ENCODE results near the gene IL13.

IL13 gene

DNA sequence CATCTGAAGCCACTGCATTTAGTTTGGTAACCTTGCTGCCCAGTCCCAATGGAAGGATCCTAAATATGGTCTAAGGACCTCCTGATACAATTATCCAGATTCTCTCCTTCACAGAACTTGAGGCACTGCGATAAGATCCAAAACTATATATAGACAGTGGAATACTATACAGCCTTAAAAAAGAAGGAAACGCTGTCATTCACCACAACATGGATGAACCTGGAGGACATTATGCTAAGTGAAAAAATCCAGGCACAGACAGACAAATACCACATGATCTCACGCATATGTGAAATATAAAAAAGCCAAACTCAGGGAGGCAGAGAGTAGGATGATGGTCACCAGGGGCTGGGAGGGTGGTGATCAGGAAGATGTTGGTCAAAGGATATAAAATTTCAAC is 13.0 kb downstream of the IL13 start:
- FAIRE-seq (no peak), DNase-seq (ENCODE audit: insufficient read length, low spot score) (no peak)
- TF ChIP-seq POLR2A (IDR thresholded peaks at IDR 0.05; ENCODE audit: low read depth, low read length) = no peak

DNA sequence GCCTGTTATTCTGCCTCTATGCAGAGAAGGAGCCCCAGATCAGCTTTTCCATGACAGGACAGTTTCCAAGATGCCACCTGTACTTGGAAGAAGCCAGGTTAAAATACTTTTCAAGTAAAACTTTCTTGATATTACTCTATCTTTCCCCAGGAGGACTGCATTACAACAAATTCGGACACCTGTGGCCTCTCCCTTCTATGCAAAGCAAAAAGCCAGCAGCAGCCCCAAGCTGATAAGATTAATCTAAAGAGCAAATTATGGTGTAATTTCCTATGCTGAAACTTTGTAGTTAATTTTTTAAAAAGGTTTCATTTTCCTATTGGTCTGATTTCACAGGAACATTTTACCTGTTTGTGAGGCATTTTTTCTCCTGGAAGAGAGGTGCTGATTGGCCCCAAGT is 15.5 kb downstream of the IL13 start:
- no peak for FAIRE-seq
- DNase-seq (ENCODE audit: insufficient read length, low spot score) = no peak
- TF ChIP-seq POLR2A (IDR thresholded peaks at IDR 0.05; ENCODE audit: low read depth, low read length) = no peak

DNA sequence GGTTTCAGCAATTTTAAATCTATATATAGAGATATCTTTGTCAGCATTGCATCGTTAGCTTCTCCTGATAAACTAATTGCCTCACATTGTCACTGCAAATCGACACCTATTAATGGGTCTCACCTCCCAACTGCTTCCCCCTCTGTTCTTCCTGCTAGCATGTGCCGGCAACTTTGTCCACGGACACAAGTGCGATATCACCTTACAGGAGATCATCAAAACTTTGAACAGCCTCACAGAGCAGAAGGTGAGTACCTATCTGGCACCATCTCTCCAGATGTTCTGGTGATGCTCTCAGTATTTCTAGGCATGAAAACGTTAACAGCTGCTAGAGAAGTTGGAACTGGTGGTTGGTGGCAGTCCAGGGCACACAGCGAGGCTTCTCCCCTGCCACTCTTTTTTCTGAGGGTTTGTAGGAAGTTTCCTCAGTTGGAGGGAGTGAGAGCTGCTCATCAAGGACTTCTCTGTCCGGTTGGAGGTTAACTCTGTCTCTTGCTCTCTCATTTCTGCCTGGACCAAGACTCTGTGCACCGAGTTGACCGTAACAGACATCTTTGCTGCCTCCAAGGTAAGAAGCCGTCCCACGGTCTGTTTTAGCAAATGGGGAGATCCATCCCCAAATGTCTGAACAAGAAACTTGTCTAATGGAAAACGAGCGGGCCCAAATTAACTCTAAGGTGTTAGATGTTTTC is 16.1 kb downstream of the IL13 start, which contains the start of gene IL4:
Gene IL4 (plus strand): TSS at position 51 of the 692 bp plus-strand sequence. CDS start 62 bp downstream, at position 113.
- FAIRE-seq (no peak), DNase-seq (ENCODE audit: insufficient read length, low spot score) (no peak)
- no peak for TF ChIP-seq POLR2A (IDR thresholded peaks at IDR 0.05; ENCODE audit: low read depth, low read length)

DNA sequence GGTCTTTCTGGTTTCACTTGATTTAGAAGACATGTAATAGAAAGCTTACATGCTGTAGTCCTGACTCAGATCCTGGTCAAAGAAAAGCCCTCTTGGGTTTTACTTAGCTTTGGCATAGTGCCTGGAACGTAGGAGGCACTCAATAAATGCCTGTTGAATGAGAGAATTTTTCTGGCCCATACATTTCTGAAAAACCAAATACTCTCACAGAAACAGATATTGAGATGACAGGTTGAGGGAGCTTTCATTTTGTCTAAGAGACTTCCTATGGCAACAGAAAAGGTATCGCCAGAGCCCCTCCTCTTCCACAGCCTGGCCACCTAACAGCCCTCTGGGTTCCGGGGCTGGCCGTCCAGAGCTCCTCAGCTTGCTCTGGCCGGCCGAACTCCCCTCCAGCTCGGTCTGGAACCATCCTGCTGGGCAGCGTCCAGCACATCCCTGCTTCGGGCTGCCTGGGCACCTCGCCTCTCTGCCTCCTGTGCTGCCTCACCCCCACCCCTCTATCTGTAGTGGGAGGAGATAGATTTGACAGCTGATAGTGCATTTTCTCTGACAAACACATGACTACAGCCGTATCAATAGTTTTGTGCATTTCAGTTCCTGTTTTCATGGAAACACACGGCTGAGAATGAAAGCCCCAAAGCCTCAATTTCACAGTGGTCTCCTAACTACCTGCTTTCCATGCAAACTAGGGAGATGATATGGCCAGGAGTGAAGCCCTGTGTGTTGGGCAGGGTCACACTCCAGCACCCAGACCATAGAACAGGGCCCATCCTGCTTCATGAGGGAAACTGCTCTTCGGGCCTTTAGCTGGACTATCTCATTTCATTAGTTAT is 16.9 kb downstream of the IL13 start:
- no peak for TF ChIP-seq POLR2A (IDR thresholded peaks at IDR 0.05; ENCODE audit: low read depth, low read length)
- DNase-seq (ENCODE audit: insufficient read length, low spot score) (peak; percentile 78), FAIRE-seq (no peak)

DNA sequence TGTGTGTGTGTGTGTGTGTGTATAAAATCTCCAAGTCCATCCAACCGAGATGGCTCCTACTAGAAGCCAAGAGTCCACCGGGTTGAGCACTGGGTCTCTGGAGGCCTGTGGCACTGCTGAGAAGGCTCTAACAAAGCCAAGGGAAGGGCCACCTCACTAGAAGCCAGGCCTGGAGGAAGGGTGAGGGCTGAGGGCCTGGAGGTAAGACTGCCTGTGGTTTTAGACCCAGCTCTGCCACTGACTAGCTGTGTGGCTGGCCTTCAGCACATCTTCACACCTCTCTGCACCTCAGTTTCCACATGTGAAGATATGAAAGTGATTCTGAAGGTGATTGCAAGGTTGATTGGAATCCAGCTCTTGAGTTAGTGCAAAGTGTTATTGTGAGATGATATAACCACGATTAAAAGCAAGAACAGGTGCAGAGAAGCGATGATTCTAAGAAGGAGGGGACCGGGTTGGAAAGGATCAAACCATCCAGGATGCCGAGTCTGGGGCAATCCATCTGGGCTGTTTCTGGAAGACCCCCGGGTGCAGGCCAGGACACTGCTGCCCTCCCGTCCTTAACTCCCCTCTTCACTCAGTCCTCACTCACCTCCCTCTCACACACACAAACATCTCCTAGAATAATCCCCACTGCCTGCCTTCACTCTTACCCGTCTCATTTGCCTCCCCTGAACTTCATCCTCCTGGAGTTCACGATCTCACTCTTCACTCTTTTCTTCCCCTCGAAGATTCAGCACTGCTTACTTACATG is 18.1 kb downstream of the IL13 start:
- TF ChIP-seq POLR2A (IDR thresholded peaks at IDR 0.05; ENCODE audit: low read depth, low read length) = no peak
- no peak for DNase-seq (ENCODE audit: insufficient read length, low spot score)
- FAIRE-seq = no peak

DNA sequence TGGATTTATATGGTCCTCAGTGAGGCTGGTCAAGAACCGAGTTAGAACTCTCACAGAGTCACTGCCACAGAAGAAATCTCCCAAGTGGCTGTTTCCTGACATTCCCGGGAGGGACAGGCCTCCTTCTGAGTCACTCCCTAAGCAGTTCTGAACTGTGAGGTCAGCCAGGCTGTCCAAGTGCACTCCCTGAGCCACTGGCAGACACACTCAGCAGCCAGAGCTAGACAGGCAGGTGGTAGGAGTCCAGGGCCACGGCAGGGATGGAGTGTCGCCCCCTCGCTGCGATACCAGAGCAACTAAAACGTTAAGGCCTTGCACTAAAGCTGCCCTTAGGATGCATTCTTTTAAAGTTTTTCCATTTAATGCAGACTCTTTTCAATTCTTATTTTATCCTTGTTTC is 19.2 kb downstream of the IL13 start:
- DNase-seq (ENCODE audit: insufficient read length, low spot score) (peak; percentile 98), FAIRE-seq (peak; percentile 84)
- TF ChIP-seq POLR2A (IDR thresholded peaks at IDR 0.05; ENCODE audit: low read depth, low read length) = no peak

DNA sequence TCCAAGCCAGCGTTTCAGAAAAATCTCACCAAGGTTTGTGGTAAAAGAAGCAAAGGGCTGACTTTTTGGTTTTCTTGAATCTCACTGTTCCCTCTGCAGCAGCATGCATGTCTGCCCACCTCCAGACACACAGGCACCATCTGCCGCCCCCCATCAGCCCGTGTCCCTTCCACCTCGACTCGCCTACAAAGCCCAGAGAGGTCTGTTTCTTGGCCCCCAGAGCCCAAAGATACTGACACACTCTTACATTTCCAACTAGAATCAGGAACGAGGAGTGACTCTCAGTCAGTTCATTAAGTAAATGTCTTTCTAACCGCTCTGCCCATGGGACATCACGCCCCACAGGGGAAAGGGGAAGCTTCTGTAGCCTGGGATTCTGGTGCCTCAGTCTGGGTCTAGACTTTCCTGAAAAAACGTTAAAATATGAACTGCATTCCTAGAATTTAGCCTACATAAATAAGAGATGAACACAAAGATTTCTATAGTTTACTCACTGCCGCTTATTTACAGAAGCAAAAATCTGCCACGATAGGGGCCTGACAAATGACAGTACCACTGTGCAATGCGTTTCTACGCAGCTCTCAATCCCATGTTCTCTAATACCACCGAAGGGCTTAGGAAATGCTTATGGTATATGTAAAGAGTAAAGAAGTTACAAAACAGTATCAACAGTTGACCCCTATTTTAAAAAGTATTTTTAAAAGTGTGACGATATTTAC is 19.9 kb downstream of the IL13 start:
- DNase-seq (ENCODE audit: insufficient read length, low spot score) (no peak), FAIRE-seq (no peak)
- no peak for TF ChIP-seq POLR2A (IDR thresholded peaks at IDR 0.05; ENCODE audit: low read depth, low read length)

DNA sequence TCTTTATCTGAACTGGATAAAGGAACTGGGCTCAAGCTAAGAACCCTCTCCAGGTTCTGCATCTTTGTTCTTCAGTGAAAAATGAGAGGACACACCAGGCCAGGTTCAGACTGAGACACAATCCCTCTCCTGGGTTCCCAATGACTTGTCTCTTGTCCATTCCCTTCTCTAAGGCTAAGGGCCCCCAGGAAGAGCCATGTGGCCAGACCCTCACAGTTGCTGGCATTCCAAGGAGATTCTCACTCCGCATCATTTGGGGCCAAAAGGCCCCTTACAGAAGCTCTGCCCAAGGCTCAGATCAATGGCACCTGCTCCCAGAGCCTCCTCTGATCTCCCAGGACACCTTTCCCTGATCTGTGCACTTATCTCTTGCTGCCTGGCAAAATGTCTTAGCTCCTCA is 20.8 kb downstream of the IL13 start:
- DNase-seq (ENCODE audit: insufficient read length, low spot score) = no peak
- TF ChIP-seq POLR2A (IDR thresholded peaks at IDR 0.05; ENCODE audit: low read depth, low read length) = no peak
- no peak for FAIRE-seq

DNA sequence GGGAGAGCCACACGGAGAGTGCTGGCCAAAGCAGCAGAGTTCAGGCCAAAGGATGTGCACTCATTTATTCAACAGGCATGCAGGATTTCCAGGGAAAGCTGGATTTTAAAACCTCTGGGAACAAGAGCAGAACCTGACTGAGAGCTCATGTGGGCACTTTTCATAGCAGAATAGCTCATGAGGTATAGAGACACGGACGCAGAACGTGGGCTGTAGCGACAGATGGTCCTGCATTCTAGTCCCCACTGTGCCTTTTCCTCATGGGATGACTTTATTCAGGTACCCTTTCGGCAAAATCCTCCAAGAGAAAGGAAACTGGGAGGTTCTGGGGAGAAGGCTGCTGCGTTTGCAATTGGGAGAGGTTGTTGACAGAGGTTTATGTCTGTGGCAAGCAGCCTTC is 21.2 kb downstream of the IL13 start:
- DNase-seq (ENCODE audit: insufficient read length, low spot score) (no peak), FAIRE-seq (no peak)
- TF ChIP-seq POLR2A (IDR thresholded peaks at IDR 0.05; ENCODE audit: low read depth, low read length) = no peak

DNA sequence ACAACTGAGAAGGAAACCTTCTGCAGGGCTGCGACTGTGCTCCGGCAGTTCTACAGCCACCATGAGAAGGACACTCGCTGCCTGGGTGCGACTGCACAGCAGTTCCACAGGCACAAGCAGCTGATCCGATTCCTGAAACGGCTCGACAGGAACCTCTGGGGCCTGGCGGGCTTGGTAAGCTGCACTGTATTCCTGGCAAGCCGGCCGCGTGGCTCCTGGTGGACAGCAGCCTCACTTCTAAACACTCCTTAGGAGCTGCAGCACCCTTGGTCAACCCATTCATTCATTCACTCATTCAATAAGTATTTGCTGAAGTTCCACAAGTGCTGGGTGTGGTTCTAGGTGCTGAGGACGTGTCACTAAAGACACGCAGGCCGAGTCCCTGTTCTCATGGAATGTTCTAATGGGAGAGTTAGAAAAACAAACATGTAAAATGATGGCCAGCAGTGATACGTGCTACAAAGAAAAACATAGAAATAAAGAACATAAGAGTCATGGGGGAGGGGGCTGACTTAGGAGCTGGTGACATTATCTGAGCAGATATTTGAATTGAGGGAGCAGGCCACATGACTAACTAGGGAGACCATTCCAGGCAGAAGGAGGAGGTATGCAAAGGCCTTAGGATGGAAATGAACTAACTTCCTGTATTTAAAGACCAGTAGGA is 21.9 kb downstream of the IL13 start:
- no peak for DNase-seq (ENCODE audit: insufficient read length, low spot score)
- no peak for TF ChIP-seq POLR2A (IDR thresholded peaks at IDR 0.05; ENCODE audit: low read depth, low read length)
- no peak for FAIRE-seq

DNA sequence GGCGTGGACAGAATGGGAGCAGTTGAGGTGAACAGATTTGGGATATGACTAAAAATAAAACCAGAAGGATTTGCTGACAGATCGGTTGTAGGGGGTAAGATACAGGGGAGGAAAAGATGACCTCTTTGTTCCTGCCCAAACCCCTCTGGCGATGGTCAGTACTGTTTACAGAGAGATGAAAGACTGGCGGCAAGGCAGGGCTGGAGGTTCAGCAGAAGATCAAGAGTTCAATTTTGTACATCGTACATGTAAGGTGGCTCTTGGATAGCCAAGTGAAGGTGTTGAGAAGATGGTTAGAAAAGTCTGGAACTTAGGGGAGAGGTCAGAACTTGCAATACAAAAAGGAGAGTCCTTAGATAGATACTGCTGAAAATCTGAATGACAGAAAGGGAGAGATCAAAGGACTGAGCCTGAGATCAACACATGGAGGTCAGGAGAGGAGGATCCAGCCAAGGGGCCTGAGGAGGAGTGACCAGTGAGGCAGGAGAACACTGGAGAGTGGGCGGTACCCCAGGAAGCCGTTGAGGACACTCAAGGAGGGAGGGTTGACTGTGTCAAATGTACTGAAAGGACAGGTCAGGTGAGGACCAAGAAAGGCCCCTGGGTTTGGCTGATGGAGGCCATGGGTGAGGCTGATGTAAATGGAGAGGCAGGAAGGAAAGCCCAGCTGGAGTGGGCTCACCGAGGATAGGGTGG is 23.0 kb downstream of the IL13 start:
- FAIRE-seq (no peak), DNase-seq (ENCODE audit: insufficient read length, low spot score) (no peak)
- TF ChIP-seq POLR2A (IDR thresholded peaks at IDR 0.05; ENCODE audit: low read depth, low read length) = no peak

DNA sequence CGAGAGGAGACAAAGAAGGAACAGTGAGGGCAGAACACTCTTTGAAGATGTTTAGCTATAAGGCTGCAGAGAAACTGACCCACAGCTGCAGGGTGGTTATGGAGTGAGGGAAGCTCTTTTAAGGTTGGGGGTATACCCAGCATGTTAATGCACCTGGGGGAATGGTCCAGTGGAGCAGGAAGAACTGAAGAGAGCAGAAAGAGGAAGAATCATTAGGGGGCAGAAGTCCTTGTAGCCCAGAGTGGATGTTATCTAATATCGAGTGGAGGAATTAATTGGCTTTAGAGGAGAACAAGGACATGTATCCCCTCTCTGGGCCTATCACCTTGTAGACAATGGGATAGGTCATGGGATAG is 23.5 kb downstream of the IL13 start:
- FAIRE-seq (no peak), DNase-seq (ENCODE audit: insufficient read length, low spot score) (no peak)
- no peak for TF ChIP-seq POLR2A (IDR thresholded peaks at IDR 0.05; ENCODE audit: low read depth, low read length)

DNA sequence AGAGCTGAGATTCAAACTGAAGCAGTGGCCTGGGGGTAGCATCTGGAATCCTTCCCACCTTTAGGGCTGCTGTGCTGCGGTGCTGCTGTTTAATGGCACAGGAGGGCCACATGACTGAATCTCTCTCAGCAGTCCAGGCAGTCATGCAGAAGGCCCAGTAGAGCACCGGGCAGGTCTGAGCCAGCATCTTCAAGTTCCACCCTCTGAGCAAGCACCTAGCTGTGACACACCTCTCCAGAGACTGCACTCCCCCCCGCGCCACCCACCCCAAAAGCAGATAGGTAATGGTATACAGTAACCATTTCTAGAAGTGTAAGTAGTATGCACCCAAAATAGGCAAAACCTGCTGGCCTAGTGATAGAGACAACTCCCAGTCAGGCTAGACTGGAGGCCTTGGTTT is 24.0 kb downstream of the IL13 start:
- no peak for FAIRE-seq

More for the DNA sequence above, 24.0 kb downstream of the IL13 start:
- TF ChIP-seq POLR2A (IDR thresholded peaks at IDR 0.05; ENCODE audit: low read depth, low read length) = no peak
- DNase-seq (ENCODE audit: insufficient read length, low spot score) = no peak
